K562 (cell line): ENCODE data around the gene VIPR2. TPM values are rescaled to one million over a fixed set of nuclear protein-coding genes. Genes with fewer than 3 reads are reported as not detected.

ENCODE experiments used
- ATAC-seq: fragments of 200-7000 bp; cut with Tn5 transposase; 3 replicates; pipeline ENCODE4 v1.9.1; 2020; ENCODE audit warnings: moderate library complexity
- BruUV-seq: library from RNA; stranded (reverse); fragments of 400-500 nt; replicated peaks from 2 replicates; lab custom pipeline; 2021; lab: Mats Ljungman, UMichigan
- CTCF ChIA-PET: fragments of 300-600 bp; formaldehyde crosslinking; extraction: SDS; loops from one replicate; lab custom pipeline; 2021; ENCODE audit warnings: low intra/inter-chr PET ratio; lab: Yijun Ruan, JAX
- POLR2A ChIA-PET: fragments of 300-600, 350-650 bp; sonication (Branson Sonifier 250); formaldehyde crosslinking; extraction: SDS; loops from one replicate; lab custom pipeline; 2021; ENCODE audit warnings: antibody characterized with exemption, inconsistent platforms; lab: Yijun Ruan, JAX
- DNase-seq, 4 experiments: peaks; one replicate each; pipeline versions ENCODE4 v3.0.0 to v3.0.0-alpha.2; 2011 to 2018; ENCODE audit warnings: low spot score in 3 of 4, mixed read lengths in 3 of 4; ENCODE audit errors: extremely low read depth in 1 of 4
- FAIRE-seq: peaks from 2 replicates; lab custom pipeline; 2011; peaks lifted over from hg19 to GRCh38; lab: Jason Lieb, UNC
- H2AFZ ChIP-seq: 2 replicates; pipeline ENCODE4 v1.6.0; 2011; ENCODE audit warnings: low read depth, low read length, control low read depth, inconsistent platforms
- H3K27ac ChIP-seq: fragments of 200-600 bp; 3 replicates; pipeline ENCODE4 v1.8.0; 2011; ENCODE audit warnings: low read depth, mild to moderate bottlenecking, control low read depth, inconsistent platforms, low read length, moderate library complexity, mixed read lengths; ENCODE audit errors: extremely low read depth
- H3K27me3 ChIP-seq, 2 experiments: fragments of 300-600 bp in 1 of 2; 2 replicates in 1 of 2; 3 replicates in 1 of 2; pipeline versions ENCODE4 v1.6.0 to v1.8.0; 2011; ENCODE audit warnings: inconsistent platforms in 2 of 2, low read length in 2 of 2, mild to moderate bottlenecking in 1 of 2, mixed read lengths in 1 of 2, moderate library complexity in 1 of 2; ENCODE audit not compliant: control insufficient read depth in 2 of 2, insufficient read depth in 2 of 2
- H3K36me3 ChIP-seq: fragments of 300-600 bp; 3 replicates; pipeline ENCODE4 v1.8.0; 2011; ENCODE audit warnings: mild to moderate bottlenecking, low read length, inconsistent platforms; ENCODE audit not compliant: control insufficient read depth, insufficient read depth
- H3K4me1 ChIP-seq, 2 experiments: fragments of 200-600 bp in 1 of 2; replicated peaks in 1 of 2; 2 replicates in 1 of 2; 3 replicates in 1 of 2; pipeline versions ENCODE4 v1.5.1 to v1.8.0; 2011; ENCODE audit warnings: inconsistent platforms in 2 of 2, low read length in 2 of 2, mild to moderate bottlenecking in 1 of 2, mixed read lengths in 1 of 2, moderate library complexity in 1 of 2; ENCODE audit not compliant: control insufficient read depth in 2 of 2, insufficient read depth in 2 of 2
- H3K4me2 ChIP-seq: 2 replicates; pipeline ENCODE4 v1.6.1; 2011; ENCODE audit warnings: low read length, control low read depth, inconsistent platforms, mixed read lengths; ENCODE audit not compliant: insufficient read depth
- H3K4me3 ChIP-seq: fragments of 200-600 bp; sonication (generic), shearing (Covaris generic); 2 replicates; pipeline ENCODE4 v1.5.1; 2016; ENCODE audit warnings: control low read depth, inconsistent platforms
- H3K79me2 ChIP-seq: fragments of 200-600 bp; 3 replicates; pipeline ENCODE4 v1.8.0; 2011; ENCODE audit warnings: low read length, inconsistent platforms; ENCODE audit not compliant: control insufficient read depth, insufficient read depth
- H3K9ac ChIP-seq, 2 experiments: 2 replicates each; pipeline versions ENCODE4 v1.6.0 to v1.6.1; 2011; ENCODE audit warnings: low read depth in 2 of 2, low read length in 2 of 2, control low read depth in 1 of 2, inconsistent platforms in 1 of 2, mild to moderate bottlenecking in 1 of 2, mixed read lengths in 1 of 2; ENCODE audit not compliant: insufficient read depth in 1 of 2
- H3K9me1 ChIP-seq: one replicate; pipeline ENCODE4 v1.6.0; 2011; ENCODE audit warnings: inconsistent platforms, mild to moderate bottlenecking, low read length, moderate library complexity; ENCODE audit not compliant: control insufficient read depth, insufficient read depth
- H3K9me3 ChIP-seq: replicated peaks from 2 replicates; pipeline ENCODE4 v1.5.1; 2011; ENCODE audit warnings: low read depth, low read length, inconsistent platforms; ENCODE audit not compliant: control insufficient read depth, insufficient read depth
- H4K20me1 ChIP-seq: replicated peaks from 2 replicates; pipeline ENCODE4 v1.6.1; 2011; ENCODE audit warnings: low read length, inconsistent platforms, mixed read lengths; ENCODE audit not compliant: control insufficient read depth, insufficient read depth
- AFF4 ChIP-seq: sonication (generic); formaldehyde crosslinking; IDR thresholded peaks from 2 replicates; pipeline ENCODE4 v1.8.0; 2023; ENCODE audit warnings: mild to moderate bottlenecking, missing genetic modification reagents
- CXXC5 ChIP-seq: fragments of 250-450 bp; sonication (Bioruptor Pico); IDR thresholded peaks from 2 replicates; pipeline ENCODE4 v1.8.0; 2022; ENCODE audit warnings: inconsistent platforms, mild to moderate bottlenecking, moderate library complexity
- FOXK2 ChIP-seq, 2 experiments: fragments of 450-650 bp; IDR thresholded peaks in 1 of 2; conservative IDR thresholded peaks in 1 of 2; 2 replicates each; pipeline ENCODE4 v1.6.1; 2016; ENCODE audit warnings: low read depth in 2 of 2, mild to moderate bottlenecking in 1 of 2
- FOXO4 ChIP-seq: fragments of 450-650 bp; formaldehyde crosslinking; IDR thresholded peaks from 2 replicates; pipeline ENCODE4 v1.4.0; 2020; ENCODE audit warnings: mild to moderate bottlenecking, moderate library complexity
- MCM5 ChIP-seq: fragments of 450-650 bp; IDR thresholded peaks from 2 replicates; pipeline ENCODE4 v1.6.1; 2016; ENCODE audit warnings: low read depth
- NUFIP1 ChIP-seq: fragments of 450-650 bp; IDR thresholded peaks from 2 replicates; pipeline ENCODE4 v1.6.1; 2018; ENCODE audit not compliant: partially characterized antibody
- RNF219 ChIP-seq: fragments of 250-450 bp; sonication (Bioruptor Pico); IDR thresholded peaks from 2 replicates; pipeline ENCODE4 v1.5.0; 2022; ENCODE audit warnings: mild to moderate bottlenecking
- ZEB2 ChIP-seq: fragments of 450-650 bp; IDR thresholded peaks from 2 replicates; pipeline ENCODE4 v1.6.1; 2016
- ZNF445 ChIP-seq: fragments of 250-450 bp; sonication (Bioruptor Pico); IDR thresholded peaks from 2 replicates; pipeline ENCODE4 v1.4.0; 2020; ENCODE audit warnings: low read depth, mild to moderate bottlenecking, moderate library complexity
- WGBS: fragments of 100-300 bp; shearing (Covaris generic); methylation state at CpG from one replicate; pipeline ENCODE4 v1.1.6; 2016; ENCODE audit warnings: low coverage, mixed read lengths; ENCODE audit not compliant: insufficient coverage; ENCODE audit errors: missing lambda C conversion rate; 5-methylcytosine and 5-hydroxymethylcytosine counted together
- in situ Hi-C: fragments of 300-500 bp; cut with MboI; formaldehyde crosslinking; loops from 4 replicates; pipeline ENCODE4 v1.15.0; 2018; ENCODE audit warnings: inconsistent platforms, mixed read lengths
- intact Hi-C: fragments of 100-400 bp; cut with micrococcal nuclease; formaldehyde crosslinking; loops from 2 replicates; pipeline ENCODE4 v1.14.2; 2022
- polyA plus RNA-seq, 8 experiments: library from polyadenylated mRNA; depleted of rRNA in 4 of 8; stranded (reverse) in 5 of 8; unstranded in 3 of 8; fragments of >200 nt; fragmentation: Nextera tagmentation in 2 of 8; fragmentation: Illumina TruSeq in 1 of 8; extraction: Ambion mirVana in 2 of 8; extraction: Trizol in 1 of 8; gene quantifications; 2 replicates each; pipeline versions ENCODE4 v1.2.1 to v1.2.3, GENCODE V29; 2011 to 2014; ENCODE audit warnings: inconsistent platforms in 1 of 8, missing spikeins in 1 of 8
- total RNA-seq, 7 experiments: library from RNA; depleted of rRNA in 6 of 7; stranded (reverse); fragments of >200 nt in 6 of 7; fragmentation: Illumina TruSeq in 2 of 7; extraction: Trizol in 2 of 7; gene quantifications; 2 replicates each; pipeline versions ENCODE4 v1.2.1 to v1.2.3, GENCODE V29; 2011 to 2021; ENCODE audit warnings: low replicate concordance in 1 of 7
- TF ChIP-seq, protein P1 (sequence below): sonication (generic); formaldehyde crosslinking; IDR thresholded peaks from 2 replicates; pipeline ENCODE4 v1.5.0; 2020; ENCODE audit warnings: missing genetic modification reagents
- TF ChIP-seq, protein P2 (sequence below): fragments of 200-800 bp; sonication (Bioruptor generic); IDR thresholded peaks from 2 replicates; pipeline ENCODE4 v1.6.1; 2017; ENCODE audit warnings: missing genetic modification characterization, missing compliant biosample characterization

The VIPR2 gene
- total and polyA plus RNA-seq, 9 of the 15 experiments (the other 6 are each of a cell fraction or from before 2014, with no cell fraction given): 0.04 TPM; not detected in 8

DNA sequence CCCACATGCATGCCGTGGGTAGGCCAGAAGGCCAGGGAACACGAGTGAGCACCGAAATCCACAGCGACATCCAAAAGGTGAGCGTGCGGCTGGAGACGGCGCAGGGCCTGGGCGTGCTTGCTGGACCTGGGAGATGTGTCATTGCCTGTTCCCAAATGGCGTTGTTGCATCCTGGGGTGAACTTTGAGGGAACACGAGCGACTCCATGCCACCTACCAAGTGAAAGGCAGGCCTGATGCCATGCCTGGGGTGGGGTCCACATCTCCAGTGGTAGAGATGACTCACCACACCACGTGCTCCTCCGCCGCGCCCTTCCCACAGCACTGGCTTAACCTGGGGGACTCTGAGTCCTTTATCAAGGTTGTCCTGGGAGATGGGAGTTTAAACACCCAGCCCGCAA is 24.7 kb upstream of the VIPR2 start (continued):
- TF ChIP-seq, protein P1, sequence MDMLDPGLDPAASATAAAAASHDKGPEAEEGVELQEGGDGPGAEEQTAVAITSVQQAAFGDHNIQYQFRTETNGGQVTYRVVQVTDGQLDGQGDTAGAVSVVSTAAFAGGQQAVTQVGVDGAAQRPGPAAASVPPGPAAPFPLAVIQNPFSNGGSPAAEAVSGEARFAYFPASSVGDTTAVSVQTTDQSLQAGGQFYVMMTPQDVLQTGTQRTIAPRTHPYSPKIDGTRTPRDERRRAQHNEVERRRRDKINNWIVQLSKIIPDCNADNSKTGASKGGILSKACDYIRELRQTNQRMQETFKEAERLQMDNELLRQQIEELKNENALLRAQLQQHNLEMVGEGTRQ (CRISPR knock-in tag): 0 out of 2 replicates have a peak, but pooled peaks have one; percentile 2

GRCh38 chr7:159167139-159167538 is 22.5 kb upstream of the VIPR2 start:
- ATAC-seq (peak; percentile 60), DNase-seq (no peak), FAIRE-seq (no peak)
- ChIA-PET POLR2A (interaction anchor here (0.6 kb wide), 2 partner anchors 11 to 89 kb away, joined by 3 read pairs; no protein-coding TSS in a partner anchor), CTCF (no interaction called here)
- Histone ChIP-seq H3K79me2 (no peaks in the 10 kb centered on the region), H3K9ac (no peak overlapping the region), H3K4me1 (peaks cover 0 to 13% of the 10 kb centered on the region in 2 experiments; a peak in 2 of 5 replicates), H2AFZ (0 out of 2 replicates have a peak overlapping the region, but pooled peaks have one; percentile 5), H3K9me3 (peaks cover 2% of the 10 kb centered on the region), H3K9me1 (no peaks in the 10 kb centered on the region), H3K27ac (no peak overlapping the region), H4K20me1 (no peaks in the 10 kb centered on the region), H3K4me2 (no peak overlapping the region), H3K36me3 (no peaks in the 10 kb centered on the region), H3K27me3 (peaks cover 39 to 44% of the 10 kb centered on the region in 2 experiments), H3K4me3 (no peak overlapping the region)
- in situ Hi-C loops: no loop called here
- BruUV-seq: no TSS peak
- WGBS: 11% methylated on average over 15 of the region's 15 CpGs
- intact Hi-C loops: no loop called here
- TF ChIP-seq FOXO4 (CRISPR knock-in tag) (no peak), AFF4 (no peak), RNF219 (no peak), ZEB2 (no peak), MCM5 (no peak), CXXC5 (CRISPR knock-in tag) (no peak), FOXK2 (conservative IDR thresholded peaks at IDR 0.05 in 1 of 2, IDR thresholded peaks at IDR 0.05 in 1 of 2; ENCODE audit: low read depth in 2 of 2) (no peak), NUFIP1 (no peak), ZNF445 (CRISPR knock-in tag) (no peak)
- TF ChIP-seq, protein P2, sequence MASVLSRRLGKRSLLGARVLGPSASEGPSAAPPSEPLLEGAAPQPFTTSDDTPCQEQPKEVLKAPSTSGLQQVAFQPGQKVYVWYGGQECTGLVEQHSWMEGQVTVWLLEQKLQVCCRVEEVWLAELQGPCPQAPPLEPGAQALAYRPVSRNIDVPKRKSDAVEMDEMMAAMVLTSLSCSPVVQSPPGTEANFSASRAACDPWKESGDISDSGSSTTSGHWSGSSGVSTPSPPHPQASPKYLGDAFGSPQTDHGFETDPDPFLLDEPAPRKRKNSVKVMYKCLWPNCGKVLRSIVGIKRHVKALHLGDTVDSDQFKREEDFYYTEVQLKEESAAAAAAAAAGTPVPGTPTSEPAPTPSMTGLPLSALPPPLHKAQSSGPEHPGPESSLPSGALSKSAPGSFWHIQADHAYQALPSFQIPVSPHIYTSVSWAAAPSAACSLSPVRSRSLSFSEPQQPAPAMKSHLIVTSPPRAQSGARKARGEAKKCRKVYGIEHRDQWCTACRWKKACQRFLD (CRISPR knock-in tag): no peak
